CD1c-positive myeloid dendritic cell (primary cell): ENCODE results near the gene IL1F10.
"Not testable (repeated sequence)": the region's sequence is repeated elsewhere in the genome, so short reads cannot be mapped to it uniquely, and the experiment has no call there.

Experiments
- DNase-seq: peaks from one replicate; pipeline ENCODE4 v3.0.0-alpha.2; 2016; ENCODE audit errors: extremely low spot score

IL1F10 gene

DNA sequence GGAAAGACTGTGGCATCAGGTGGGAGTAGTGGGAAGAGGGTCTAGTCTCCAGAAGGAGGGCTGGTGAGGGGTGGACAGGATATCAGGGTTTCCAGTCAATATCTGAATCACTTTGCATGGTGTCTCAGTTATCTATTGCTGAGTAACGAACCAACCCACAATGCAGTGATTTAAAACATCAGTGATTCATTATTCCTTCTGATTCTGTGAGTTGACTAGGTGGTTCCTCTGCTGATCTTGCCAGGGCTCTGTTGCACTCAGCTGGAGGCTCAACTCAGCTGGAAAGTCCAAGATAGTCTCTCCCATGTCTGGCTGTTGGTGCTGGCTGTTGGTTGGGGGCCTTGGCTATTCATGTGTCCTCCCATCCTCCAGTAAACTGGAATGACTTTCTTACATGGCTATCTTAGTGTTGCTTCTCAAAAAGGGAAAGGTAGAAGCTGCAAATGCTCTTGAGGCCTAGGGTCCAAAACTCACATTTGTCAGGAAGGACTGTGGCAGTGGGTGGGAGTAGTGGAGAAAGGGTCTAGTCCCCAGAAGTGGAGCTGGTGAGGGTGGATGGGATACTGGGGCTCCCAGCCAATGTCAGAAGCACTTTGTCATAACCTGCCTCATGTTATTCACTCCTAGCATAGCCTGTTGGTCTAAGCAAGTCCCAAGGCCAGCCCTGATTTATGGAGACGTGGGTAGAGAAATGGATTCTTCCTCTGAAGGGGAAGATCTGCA, 13.9 kb downstream of the IL1F10 start:
- peak; percentile 48 for DNase-seq

- DNase-seq = peak; percentile 95
Observed at GRCh38 chr2:113083296-113083695, 15.5 kb downstream of the IL1F10 start.

- peak; percentile 70 for DNase-seq
Observed at GRCh38 chr2:113084249-113085000, 16.7 kb downstream of the IL1F10 start.

GRCh38 chr2:113085542-113085941, 17.8 kb downstream of the IL1F10 start:
- no peak for DNase-seq

GRCh38 chr2:113088213-113088992, 20.6 kb downstream of the IL1F10 start:
- DNase-seq = peak; percentile 62

- DNase-seq = peak; percentile 84
Observed at GRCh38 chr2:113089916-113090315, 22.1 kb downstream of the IL1F10 start.

DNA sequence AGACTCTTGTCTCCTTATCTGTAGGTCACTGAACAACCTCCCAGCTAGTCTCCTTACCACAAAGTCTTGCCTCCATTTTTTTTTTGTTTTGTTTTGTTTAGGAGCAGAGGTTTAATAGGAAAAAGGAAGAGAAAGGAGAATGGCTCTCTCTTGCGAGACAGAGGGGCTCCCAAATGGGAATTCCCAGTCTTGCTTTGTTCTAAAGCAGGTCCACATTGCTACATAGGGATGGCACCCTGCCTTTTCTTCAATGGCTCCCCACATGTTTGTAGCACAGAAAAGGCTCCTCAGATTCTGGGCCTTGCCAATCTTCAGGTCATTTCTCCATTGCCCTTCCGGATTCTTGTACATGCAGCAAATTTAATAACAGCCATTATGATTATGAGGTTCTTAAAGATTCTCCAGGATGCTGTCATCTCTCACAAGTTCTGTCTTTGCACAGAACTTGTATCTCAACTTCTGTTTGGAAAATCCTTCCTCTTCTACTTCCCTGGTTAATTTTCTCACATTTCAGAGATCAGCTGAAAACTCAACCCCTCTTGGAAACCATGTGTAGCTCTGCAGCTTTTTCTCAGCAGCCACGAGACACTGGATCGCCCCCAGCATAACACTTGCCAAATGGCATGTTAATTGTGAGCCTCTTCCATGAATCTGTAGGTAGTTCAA, 23.6 kb downstream of the IL1F10 start:
- DNase-seq = no peak

- no peak for DNase-seq
Observed at GRCh38 chr2:113092864-113093612, 25.3 kb downstream of the IL1F10 start.

DNA sequence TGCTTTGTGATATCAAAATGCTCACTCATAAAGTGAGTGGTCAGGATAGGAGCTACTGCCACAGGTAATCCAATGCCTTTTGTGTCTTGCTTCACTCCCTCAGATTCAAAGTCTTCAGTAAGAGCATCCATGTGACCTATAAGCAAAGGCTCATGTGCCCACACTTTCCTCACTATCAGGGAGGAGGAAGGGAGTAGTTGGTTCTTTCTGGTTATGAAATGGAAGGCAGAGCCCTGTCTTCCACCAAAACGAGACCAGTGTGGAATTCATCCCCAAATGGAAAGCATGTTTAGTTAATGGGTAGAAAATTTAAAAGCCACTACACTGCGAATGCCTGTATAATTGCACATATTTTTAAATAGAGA, 25.8 kb downstream of the IL1F10 start:
- DNase-seq = no peak

- DNase-seq = not testable (repeated sequence)
Observed at GRCh38 chr2:113096306-113096705, 28.5 kb downstream of the IL1F10 start.

DNA sequence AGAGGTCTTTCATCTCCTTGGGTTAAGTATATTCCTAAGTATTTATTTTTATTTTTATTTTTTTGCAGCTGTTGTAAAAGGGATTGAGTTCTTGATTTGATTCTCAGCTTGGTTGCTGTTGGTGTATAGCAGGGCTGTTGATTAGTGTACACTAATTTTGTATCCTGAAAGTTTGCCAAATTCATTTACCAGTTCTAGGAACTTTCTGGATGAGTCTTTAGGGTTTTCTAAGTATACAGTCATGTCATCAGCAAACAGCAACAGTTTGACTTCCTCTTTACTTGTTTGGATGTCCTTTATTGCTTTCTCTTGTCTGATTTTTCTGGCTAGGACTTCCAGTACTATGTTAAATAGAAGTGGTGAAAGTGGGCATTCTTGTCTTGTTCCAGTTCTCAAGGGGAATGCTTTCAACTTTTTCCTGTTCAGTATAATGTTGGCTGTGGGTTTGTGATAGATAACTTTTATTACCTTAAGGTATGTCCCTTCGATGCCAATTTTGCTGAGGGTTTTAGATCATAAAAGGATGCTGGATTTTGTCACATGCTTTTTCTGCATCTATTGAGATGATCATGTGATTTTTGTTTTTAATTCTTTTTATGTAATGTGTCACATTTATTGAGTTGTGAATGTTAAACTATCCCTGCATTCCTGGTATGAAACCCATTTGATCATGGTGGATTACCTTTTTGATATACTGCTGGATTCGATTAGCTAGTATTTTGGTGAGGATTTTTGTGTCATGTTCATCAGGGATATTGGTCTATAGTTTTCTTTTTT, 29.3 kb downstream of the IL1F10 start:
- peak; percentile 81 for DNase-seq

DNA sequence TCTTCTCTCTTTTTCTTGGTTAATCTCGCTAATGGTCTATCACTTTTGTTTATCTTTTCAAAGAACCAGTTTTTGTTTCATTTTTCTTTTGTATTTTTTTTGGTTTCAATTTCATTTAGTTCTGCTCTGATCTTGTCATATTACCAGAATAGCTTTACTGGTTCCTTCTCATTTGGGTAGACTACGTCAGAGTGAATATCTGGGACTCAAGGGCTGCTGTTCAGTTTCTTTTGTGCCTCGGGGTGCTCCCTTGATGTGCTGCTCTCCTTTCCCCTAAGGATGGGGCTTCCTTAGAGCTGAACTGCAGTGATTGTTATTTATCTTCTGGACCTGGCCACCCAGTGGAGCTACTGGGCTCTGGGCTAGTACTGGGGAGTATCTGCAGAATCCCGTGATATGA, 30.3 kb downstream of the IL1F10 start:
- DNase-seq = peak; percentile 58

GRCh38 chr2:113098532-113098931, 30.8 kb downstream of the IL1F10 start:
- no peak for DNase-seq

GRCh38 chr2:113102133-113102532, 34.4 kb downstream of the IL1F10 start:
- no peak for DNase-seq

- no peak for DNase-seq
Observed at GRCh38 chr2:113103277-113103676, 35.5 kb downstream of the IL1F10 start.

DNA sequence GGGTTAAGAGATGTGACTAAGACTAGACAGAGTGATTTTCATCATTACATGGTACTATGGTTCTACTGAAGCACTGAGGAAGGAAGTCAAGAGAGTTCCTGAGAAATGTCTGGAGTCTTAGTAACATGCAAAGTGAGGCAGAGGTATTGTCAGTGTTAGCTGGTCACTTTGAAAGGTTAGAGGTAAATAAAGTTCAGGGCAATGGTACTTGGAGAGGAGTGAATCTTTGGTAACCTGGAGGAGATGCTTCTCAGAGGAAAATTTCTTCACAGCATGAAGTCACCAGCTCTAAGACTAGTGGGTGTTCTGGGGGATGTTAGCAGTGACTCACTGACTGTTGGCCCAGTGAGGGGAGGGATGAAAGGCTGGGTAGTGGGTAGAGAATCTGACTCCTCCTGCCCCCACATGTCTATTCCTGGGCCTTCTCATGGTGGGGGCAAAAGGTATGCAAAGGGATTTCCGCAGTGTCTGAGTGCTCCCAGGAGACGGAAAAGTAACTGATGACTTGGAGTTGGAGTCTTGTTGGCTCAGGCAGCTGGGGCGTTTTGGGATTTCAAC, 36.4 kb downstream of the IL1F10 start:
- DNase-seq = peak; percentile 92

- DNase-seq = peak; percentile 82
Observed at GRCh38 chr2:113105047-113105785, 37.4 kb downstream of the IL1F10 start.

GRCh38 chr2:113111121-113111520, 43.4 kb downstream of the IL1F10 start:
- no peak for DNase-seq

- peak; percentile 86 for DNase-seq
Observed at GRCh38 chr2:113111823-113112287, 44.1 kb downstream of the IL1F10 start.
